ENCODE results near the gene EVPLL.
"Not testable (repeated sequence)": the region's sequence is repeated elsewhere in the genome, so short reads cannot be mapped to it uniquely, and the experiment has no call there.

GRCh38 chr17:18388266-18388665 is 10.7 kb downstream of the EVPLL start:
- TF ChIP-seq CTCF (conservative IDR thresholded peaks at IDR 0.05); ZFX (IDR thresholded peaks at IDR 0.05): not testable (repeated sequence)
